GM12801 (cell line): Measurements from ENCODE around the gene PCID2.

Experiments
- CTCF ChIP-seq: IDR thresholded peaks from one replicate; pipeline ENCODE4 v1.5.1; 2011; ENCODE audit warnings: control low read depth; ENCODE audit not compliant: insufficient read length; ENCODE audit errors: extremely low read depth

The PCID2 gene

DNA sequence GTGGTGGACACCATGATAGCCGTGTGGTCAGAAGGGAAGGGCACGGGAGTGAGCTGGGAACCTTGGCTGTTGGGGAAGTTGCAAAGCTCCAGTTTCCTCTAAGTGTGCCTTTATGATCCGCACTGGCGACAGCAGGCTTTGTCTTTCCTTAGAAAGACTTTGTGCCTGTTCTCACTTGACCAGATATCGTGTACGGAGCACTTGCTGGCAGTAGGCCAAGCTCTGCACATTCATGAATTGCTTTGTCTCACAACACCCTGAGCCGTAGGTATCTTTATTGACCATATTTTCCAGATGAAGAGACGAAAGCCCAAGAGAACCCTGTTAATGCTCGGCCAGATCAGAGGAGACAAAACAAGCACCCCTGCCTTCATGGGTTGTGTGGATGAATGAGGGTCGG, 16.0 kb upstream of the PCID2 start:
- no peak for TF ChIP-seq CTCF

DNA sequence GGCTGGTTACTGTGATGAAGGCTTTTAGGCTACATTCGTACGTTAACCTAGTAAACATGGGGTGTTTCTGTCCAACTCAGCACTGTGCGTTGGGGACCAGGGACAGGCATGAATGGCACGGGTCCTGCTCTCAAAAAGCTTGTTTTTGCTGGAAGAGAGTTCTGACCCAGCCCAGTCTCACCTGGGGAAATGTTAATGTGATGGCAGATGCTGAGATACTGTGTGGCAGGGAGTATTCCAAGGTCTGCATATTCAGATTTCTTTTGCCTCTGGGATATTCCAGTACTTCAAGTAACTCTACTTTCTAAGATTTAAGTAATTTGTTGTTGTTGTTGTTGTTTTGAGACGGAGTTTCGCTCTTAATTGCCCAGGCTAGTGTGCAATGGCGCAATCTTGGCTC, 14.6 kb upstream of the PCID2 start:
- no peak for TF ChIP-seq CTCF

DNA sequence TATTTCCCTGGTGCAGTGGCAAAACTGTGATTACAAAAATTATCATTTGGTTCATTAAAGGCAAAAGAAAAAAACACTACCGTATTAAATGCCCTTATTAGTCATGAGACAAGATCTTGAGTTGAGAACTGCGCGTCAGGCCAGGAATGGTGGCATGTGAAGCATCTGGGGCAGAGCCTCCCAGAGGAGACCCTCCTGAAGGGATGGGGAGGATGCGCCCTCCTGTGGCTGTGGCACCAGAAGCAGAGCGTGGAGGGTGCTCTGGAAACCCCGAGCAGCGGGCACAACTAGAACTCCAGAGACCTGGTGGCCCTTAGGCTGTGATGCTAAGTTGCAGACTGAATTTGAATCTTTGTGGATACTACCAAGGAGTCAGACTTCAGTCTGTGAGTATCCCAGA, 12.4 kb upstream of the PCID2 start:
- TF ChIP-seq CTCF, result no peak

- TF ChIP-seq CTCF, result no peak
These were observed 11.7 kb upstream of the PCID2 start for GRCh38 chr13:113220141-113220598.

GRCh38 chr13:113219256-113219940, 10.9 kb upstream of the PCID2 start:
- no peak for TF ChIP-seq CTCF

- TF ChIP-seq CTCF, result no peak
These were observed 10.1 kb upstream of the PCID2 start for GRCh38 chr13:113218586-113218985.

- TF ChIP-seq CTCF, result no peak
These were observed 8.0 kb upstream of the PCID2 start for GRCh38 chr13:113216254-113217048.
